CD14-positive monocyte (primary cell): ENCODE results near the gene PARVB. TPM values are rescaled to one million over a fixed set of nuclear protein-coding genes. Genes with fewer than 3 reads are reported as not detected.

Experiments used
- DNase-seq, 3 donors: peaks; one replicate each; pipeline ENCODE4 v3.0.0-alpha.2; 2011 to 2022
- H2AFZ ChIP-seq: 2 replicates; pipeline ENCODE4 v1.6.0; 2012; ENCODE audit warnings: mild to moderate bottlenecking, low read depth, low read length, inconsistent platforms; ENCODE audit not compliant: insufficient read depth, poor library complexity, severe bottlenecking
- H3K27ac ChIP-seq, 2 donors: 1 replicate in 1 of 2; 2 replicates in 1 of 2; pipeline ENCODE4 v1.5.1; 2012 to 2013; ENCODE audit warnings: low read length in 2 of 2, control low read depth in 1 of 2, inconsistent platforms in 1 of 2, low read depth in 1 of 2, mild to moderate bottlenecking in 1 of 2
- H3K27me3 ChIP-seq, 2 donors: one replicate each; pipeline versions ENCODE4 v1.6.0 to v1.6.1; 2011 to 2013; ENCODE audit warnings: low read length in 2 of 2; ENCODE audit not compliant: control insufficient read depth in 2 of 2, insufficient read depth in 2 of 2
- H3K36me3 ChIP-seq, 2 donors: replicated peaks in 1 of 2; 1 replicate in 1 of 2; 2 replicates in 1 of 2; pipeline versions ENCODE4 v1.5.1 to v1.6.1; 2012 to 2013; ENCODE audit warnings: low read length in 2 of 2, control low read depth in 1 of 2, inconsistent platforms in 1 of 2, mild to moderate bottlenecking in 1 of 2; ENCODE audit not compliant: insufficient read depth in 2 of 2, control insufficient read depth in 1 of 2
- H3K4me1 ChIP-seq, 2 donors: 1 replicate in 1 of 2; 2 replicates in 1 of 2; pipeline versions ENCODE4 v1.5.1 to v1.6.1; 2012 to 2013; ENCODE audit warnings: low read length in 2 of 2, control low read depth in 1 of 2, inconsistent platforms in 1 of 2, mild to moderate bottlenecking in 1 of 2, moderate library complexity in 1 of 2; ENCODE audit not compliant: insufficient read depth in 2 of 2, control insufficient read depth in 1 of 2
- H3K4me2 ChIP-seq: replicated peaks from 2 replicates; pipeline ENCODE3; 2012; ENCODE audit warnings: low read length, moderate library complexity, mild to moderate bottlenecking; ENCODE audit not compliant: poor library complexity, severe bottlenecking; ENCODE audit errors: extremely low read depth
- H3K4me3 ChIP-seq, 3 experiments: fragments of 200-600 bp in 1 of 3; sonication (generic) in 1 of 3; replicated peaks in 1 of 3; 1 replicate in 2 of 3; 2 replicates in 1 of 3; pipeline ENCODE4 v1.5.1; 2011 to 2013; ENCODE audit warnings: low read length in 3 of 3, mild to moderate bottlenecking in 3 of 3, control low read depth in 2 of 3, low read depth in 2 of 3, inconsistent platforms in 1 of 3, moderate library complexity in 1 of 3
- H3K79me2 ChIP-seq: 2 replicates; pipeline ENCODE4 v1.6.0; 2012; ENCODE audit warnings: mild to moderate bottlenecking, control low read depth, inconsistent platforms, low read length, moderate library complexity; ENCODE audit not compliant: insufficient read depth
- H3K9ac ChIP-seq: 2 replicates; pipeline ENCODE4 v1.6.0; 2017; ENCODE audit warnings: low read length, mild to moderate bottlenecking; ENCODE audit not compliant: insufficient read depth, poor library complexity, severe bottlenecking
- H3K9me3 ChIP-seq, 2 donors: replicated peaks in 1 of 2; 1 replicate in 1 of 2; 2 replicates in 1 of 2; pipeline versions ENCODE4 v1.5.1 to v1.6.1; 2012 to 2013; ENCODE audit warnings: low read length in 2 of 2, control low read depth in 1 of 2; ENCODE audit not compliant: control insufficient read depth in 1 of 2, insufficient read depth in 1 of 2
- H4K20me1 ChIP-seq: 2 replicates; pipeline ENCODE4 v1.6.0; 2012; ENCODE audit warnings: mild to moderate bottlenecking, low read length, control low read depth, moderate library complexity; ENCODE audit not compliant: insufficient read depth
- H3K27ac Mint-ChIP-seq, 7 donors: one replicate each; pipeline ENCODE4 v1.8.0; 2020; ENCODE audit warnings: mild to moderate bottlenecking in 7 of 7, mixed read lengths in 7 of 7, moderate library complexity in 6 of 7, inconsistent platforms in 2 of 7
- H3K27me3 Mint-ChIP-seq, 3 donors: one replicate each; pipeline ENCODE4 v1.8.0; 2021 to 2022; ENCODE audit warnings: low read depth in 3 of 3, mild to moderate bottlenecking in 3 of 3, mixed read lengths in 3 of 3, moderate library complexity in 3 of 3, inconsistent platforms in 1 of 3
- H3K36me3 Mint-ChIP-seq, 2 donors: one replicate each; pipeline ENCODE4 v1.8.0; 2020; ENCODE audit warnings: mixed read lengths in 2 of 2, inconsistent platforms in 1 of 2, mild to moderate bottlenecking in 1 of 2
- H3K4me1 Mint-ChIP-seq: one replicate; pipeline ENCODE4 v1.8.0; 2020; ENCODE audit warnings: mild to moderate bottlenecking, mixed read lengths
- H3K4me3 Mint-ChIP-seq, 2 donors: one replicate each; pipeline ENCODE4 v1.8.0; 2020; ENCODE audit warnings: mild to moderate bottlenecking in 2 of 2, mixed read lengths in 2 of 2, moderate library complexity in 1 of 2
- H3K9me3 Mint-ChIP-seq, 7 donors: one replicate each; pipeline ENCODE4 v1.8.0; 2020 to 2022; ENCODE audit warnings: mixed read lengths in 7 of 7, mild to moderate bottlenecking in 6 of 7, moderate library complexity in 6 of 7, inconsistent platforms in 2 of 7
- CTCF ChIP-seq: fragments of 200-600 bp; IDR thresholded peaks from one replicate; pipeline ENCODE4 v1.8.0; 2022; ENCODE audit warnings: antibody characterized with exemption, mild to moderate bottlenecking
- WGBS: methylation state at CpG from one replicate; pipeline ENCODE4 v1.1.5; 2013; ENCODE audit warnings: missing lambda C conversion rate; ENCODE audit not compliant: insufficient coverage; 5-methylcytosine and 5-hydroxymethylcytosine counted together
- intact Hi-C, 2 donors: fragments of 100-400 bp; cut with micrococcal nuclease; formaldehyde crosslinking; loops; one replicate each; pipeline versions ENCODE4 v1.15.0 to v1.15.1; 2023
- polyA plus RNA-seq, 3 donors: library from polyadenylated mRNA; depleted of rRNA in 1 of 3; unstranded in 2 of 3; stranded (reverse) in 1 of 3; fragments of 300-500 nt in 2 of 3; fragments of >200 nt in 1 of 3; fragmentation: Illumina TruSeq in 2 of 3; gene quantifications; 1 replicate in 2 of 3; 2 replicates in 1 of 3; pipeline ENCODE4 v1.2.3, GENCODE V29; 2012 to 2021

PARVB gene
- polyA plus RNA-seq, 3 donors, result 13.4 to 38.5 (median 17.9) TPM

GRCh38 chr22:44000123-44000522 is 24.0 kb upstream of the PARVB start:
- no peak overlapping the region for H3K27ac ChIP-seq
- H3K4me3 ChIP-seq, result no peak overlapping the region
- no peak overlapping the region for H3K9ac ChIP-seq
- no peaks in the 10 kb centered on the region for H4K20me1 ChIP-seq
- H3K9me3 Mint-ChIP-seq, result peaks cover 0 to 1% (median 0%) of the 10 kb centered on the region in 7 donors
- no peak for DNase-seq
- H2AFZ ChIP-seq, result no peak overlapping the region
- H3K27ac Mint-ChIP-seq, result no peak overlapping the region
- H3K4me1 Mint-ChIP-seq, result peaks cover 13% of the 10 kb centered on the region
- H3K27me3 Mint-ChIP-seq, result peaks cover 0 to 2% (median 0%) of the 10 kb centered on the region in 3 donors
- no peaks in the 10 kb centered on the region for H3K9me3 ChIP-seq
- peaks cover 29 to 40% of the 10 kb centered on the region in 2 donors for H3K36me3 Mint-ChIP-seq
- intact Hi-C loops, result no loop called here
- no peak overlapping the region for H3K4me2 ChIP-seq
- no peaks in the 10 kb centered on the region for H3K27me3 ChIP-seq
- TF ChIP-seq CTCF, result no peak
- peaks cover 18 to 30% of the 10 kb centered on the region in 2 donors for H3K36me3 ChIP-seq
- H3K79me2 ChIP-seq, result no peaks in the 10 kb centered on the region
- WGBS, result 100% methylated on average over 1 of the region's 4 CpGs
- no peak overlapping the region for H3K4me3 Mint-ChIP-seq
- H3K4me1 ChIP-seq, result peaks cover 13 to 14% of the 10 kb centered on the region in 2 donors

- Mint-ChIP-seq H3K36me3 (peaks cover 27 to 33% of the 10 kb centered on the region in 2 donors), H3K9me3 (peaks cover 3 to 8% (median 5%) of the 10 kb centered on the region in 7 donors), H3K4me3 (no peak overlapping the region), H3K4me1 (peaks cover 6% of the 10 kb centered on the region), H3K27me3 (no peaks in the 10 kb centered on the region), H3K27ac (peak overlapping the region in 1 of 7 donors; percentile 25)
- Histone ChIP-seq H3K9ac (no peak overlapping the region), H3K27me3 (no peaks in the 10 kb centered on the region), H4K20me1 (no peaks in the 10 kb centered on the region), H2AFZ (no peak overlapping the region), H3K4me2 (no peak overlapping the region), H3K27ac (no peak overlapping the region), H3K4me3 (no peak overlapping the region), H3K9me3 (peaks cover 0 to 9% of the 10 kb centered on the region in 2 donors), H3K79me2 (no peaks in the 10 kb centered on the region), H3K36me3 (peaks cover 17 to 27% of the 10 kb centered on the region in 2 donors), H3K4me1 (peaks cover 6 to 9% of the 10 kb centered on the region in 2 donors)
- intact Hi-C loops, result no loop called here
- 96% methylated on average over 7 of the region's 7 CpGs for WGBS
- no peak for DNase-seq
- TF ChIP-seq CTCF, result no peak
Observed at GRCh38 chr22:44001521-44001920, 22.6 kb upstream of the PARVB start.
